ENCODE results near the gene PMM2.
"Not testable (repeated sequence)": the region's sequence is repeated elsewhere in the genome, so short reads cannot be mapped to it uniquely, and the experiment has no call there.

Gene PMM2

DNA sequence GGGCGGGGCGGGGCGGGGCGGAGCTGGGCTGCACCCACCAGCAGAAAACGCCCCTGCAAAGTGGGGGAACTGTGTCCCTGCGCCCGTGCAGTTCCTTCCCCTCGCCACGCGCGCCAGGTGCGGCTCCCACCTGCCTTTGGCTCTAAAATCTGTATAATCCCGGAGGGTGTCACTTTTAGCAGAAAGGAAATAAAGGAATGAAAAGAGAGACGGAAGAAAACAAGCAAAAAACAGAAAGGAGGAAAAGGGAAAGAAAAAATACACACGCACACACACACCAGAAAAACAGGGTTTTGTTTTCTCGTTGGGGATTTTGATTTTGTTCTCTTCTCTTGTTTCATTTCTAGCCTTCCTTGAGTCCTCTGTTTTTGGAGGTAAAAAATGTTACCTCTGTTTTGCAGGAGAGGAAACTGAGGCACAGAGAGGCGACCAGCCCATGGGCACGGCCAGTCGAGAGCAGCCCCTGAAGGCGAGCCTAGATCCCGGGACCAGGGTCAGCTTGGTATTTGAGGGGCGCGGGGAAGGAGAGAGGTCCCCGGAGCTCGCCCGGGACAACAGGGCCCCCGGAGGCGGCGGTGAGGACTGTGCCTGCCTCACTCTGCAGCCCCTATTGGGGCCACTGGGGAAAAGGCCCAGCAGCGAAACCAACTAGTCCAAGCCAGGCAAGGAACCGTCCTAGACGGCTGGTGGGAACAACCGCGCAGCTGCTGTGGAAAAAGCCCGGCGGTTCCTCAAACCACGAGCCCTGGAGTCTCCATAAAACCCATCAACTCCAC lies 71.8 kb downstream of the PMM2 start:
- no peak for DNase-seq (ENCODE audit: extremely low read depth, low read depth)
- TF ChIP-seq, protein P1, sequence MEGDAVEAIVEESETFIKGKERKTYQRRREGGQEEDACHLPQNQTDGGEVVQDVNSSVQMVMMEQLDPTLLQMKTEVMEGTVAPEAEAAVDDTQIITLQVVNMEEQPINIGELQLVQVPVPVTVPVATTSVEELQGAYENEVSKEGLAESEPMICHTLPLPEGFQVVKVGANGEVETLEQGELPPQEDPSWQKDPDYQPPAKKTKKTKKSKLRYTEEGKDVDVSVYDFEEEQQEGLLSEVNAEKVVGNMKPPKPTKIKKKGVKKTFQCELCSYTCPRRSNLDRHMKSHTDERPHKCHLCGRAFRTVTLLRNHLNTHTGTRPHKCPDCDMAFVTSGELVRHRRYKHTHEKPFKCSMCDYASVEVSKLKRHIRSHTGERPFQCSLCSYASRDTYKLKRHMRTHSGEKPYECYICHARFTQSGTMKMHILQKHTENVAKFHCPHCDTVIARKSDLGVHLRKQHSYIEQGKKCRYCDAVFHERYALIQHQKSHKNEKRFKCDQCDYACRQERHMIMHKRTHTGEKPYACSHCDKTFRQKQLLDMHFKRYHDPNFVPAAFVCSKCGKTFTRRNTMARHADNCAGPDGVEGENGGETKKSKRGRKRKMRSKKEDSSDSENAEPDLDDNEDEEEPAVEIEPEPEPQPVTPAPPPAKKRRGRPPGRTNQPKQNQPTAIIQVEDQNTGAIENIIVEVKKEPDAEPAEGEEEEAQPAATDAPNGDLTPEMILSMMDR (IDR thresholded peaks at IDR 0.05; ENCODE audit: low read depth, low read length): no peak

DNA sequence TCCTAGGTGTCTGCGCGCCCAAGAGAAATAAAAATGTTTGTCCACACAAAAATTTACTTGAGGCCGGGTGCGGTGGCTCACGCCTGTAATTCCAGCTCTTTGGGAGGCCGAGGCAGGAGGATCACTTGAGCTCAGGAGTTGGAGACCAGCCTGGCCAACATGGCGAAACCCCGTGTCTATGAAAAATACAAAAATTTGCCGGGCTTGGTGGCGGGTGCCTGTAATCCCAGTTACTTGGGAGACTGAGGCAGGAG lies 72.3 kb downstream of the PMM2 start:
- DNase-seq (ENCODE audit: extremely low read depth, low read depth): not testable (repeated sequence)

DNA sequence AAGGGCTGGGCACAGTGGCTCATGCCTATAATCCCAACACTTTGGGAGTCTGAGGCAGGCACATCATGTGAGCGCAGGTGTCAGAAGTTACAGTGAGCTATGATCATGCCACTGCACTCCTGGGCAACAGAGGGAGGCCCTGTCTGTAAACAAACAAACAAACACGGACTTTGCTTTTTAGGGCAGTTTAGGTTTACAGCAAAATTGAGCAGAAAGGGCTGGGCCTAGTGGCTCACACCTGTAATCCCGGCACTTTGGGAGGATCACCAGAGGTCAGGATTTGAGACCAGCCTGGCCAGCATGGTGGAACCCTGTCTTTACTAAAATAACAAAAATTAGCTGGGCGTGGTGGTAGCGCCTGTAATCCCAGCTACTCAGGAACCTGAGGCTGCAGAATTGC lies 74.4 kb downstream of the PMM2 start:
- DNase-seq (ENCODE audit: extremely low read depth, low read depth): no peak

DNA sequence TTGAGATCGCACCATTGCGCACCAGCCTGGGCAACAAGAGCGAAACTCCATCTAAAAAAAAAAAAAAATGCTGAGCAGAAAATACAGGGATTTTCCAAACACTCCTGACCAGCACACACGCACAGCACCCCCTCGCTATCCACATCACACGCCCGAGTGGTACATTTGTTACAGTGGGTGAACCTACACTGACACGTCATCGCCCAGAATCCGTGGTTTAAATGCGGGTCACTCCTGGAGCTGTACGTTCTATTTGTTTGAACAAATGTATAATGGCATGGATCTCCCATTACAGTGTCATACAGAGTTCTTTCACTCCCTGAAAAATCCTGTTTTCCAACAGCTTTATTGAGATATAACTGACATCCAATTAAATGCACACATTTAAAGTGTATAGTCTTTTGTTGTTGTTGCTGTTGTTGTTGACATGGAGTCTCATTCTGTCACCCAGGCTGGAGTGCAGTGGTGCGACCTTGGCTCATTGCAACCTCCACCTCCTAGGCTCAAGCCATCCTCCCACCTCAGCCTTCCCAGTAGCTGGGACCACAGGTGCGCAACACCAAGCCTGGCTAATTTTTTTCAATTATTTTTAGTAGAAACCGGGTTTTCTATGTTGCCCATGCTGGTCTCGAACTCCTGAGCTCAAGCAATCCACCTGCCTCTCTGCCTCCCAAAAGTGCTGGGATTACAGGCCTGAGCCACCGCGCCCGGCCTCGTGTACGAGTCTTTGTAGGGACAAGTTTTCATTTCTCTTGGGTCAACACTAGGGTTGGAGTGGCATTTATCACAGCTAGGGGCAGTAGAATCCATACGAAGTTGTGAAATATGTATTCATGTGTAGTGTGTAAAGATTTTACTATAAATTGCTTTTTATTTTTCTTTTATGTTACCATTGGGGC lies 75.6 kb downstream of the PMM2 start:
- TF ChIP-seq, protein P1 (IDR thresholded peaks at IDR 0.05; ENCODE audit: low read depth, low read length): no peak
- no peak for DNase-seq (ENCODE audit: extremely low read depth, low read depth)

More for the DNA sequence above, 74.4 kb downstream of the PMM2 start:
- TF ChIP-seq, protein P1 (IDR thresholded peaks at IDR 0.05; ENCODE audit: low read depth, low read length): no peak

DNA sequence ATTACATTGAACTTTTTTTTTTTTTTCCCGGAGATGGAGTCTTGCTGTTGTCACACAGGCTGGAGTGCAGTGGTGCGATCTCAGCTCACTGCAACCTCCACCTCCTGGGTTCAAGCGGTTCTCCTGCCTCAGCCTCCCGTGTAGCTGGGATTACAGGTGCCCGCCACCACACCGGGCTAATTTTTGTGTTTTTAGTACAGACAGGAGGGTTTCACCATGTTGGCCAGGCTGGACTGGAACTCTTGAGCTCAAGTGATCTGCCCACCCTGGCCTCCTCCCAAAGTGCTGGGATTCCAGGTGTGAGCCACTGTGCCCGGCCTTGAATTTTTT lies 76.2 kb downstream of the PMM2 start:
- DNase-seq (ENCODE audit: extremely low read depth, low read depth): not testable (repeated sequence)

DNA sequence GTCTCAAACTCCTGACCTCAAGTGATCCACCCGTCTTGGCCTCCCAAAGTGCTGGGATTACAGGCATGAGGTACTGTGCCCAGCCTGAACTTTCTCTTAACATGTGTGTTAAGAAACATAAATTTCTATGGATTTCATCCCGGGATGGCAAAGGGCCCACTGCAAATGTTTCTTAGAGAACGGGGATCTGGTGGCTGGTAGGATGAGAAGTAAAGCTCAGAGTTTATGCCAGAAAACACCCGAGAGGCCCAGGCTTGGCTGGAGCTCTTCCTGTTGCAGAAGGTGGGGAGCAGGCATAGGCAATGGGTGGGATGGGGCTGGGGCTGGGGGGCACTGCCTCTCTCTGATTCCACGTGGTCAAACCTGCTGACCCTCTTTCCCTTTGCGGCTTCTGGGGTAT lies 76.7 kb downstream of the PMM2 start:
- TF ChIP-seq, protein P1 (IDR thresholded peaks at IDR 0.05; ENCODE audit: low read depth, low read length): no peak
- no peak for DNase-seq (ENCODE audit: extremely low read depth, low read depth)

DNA sequence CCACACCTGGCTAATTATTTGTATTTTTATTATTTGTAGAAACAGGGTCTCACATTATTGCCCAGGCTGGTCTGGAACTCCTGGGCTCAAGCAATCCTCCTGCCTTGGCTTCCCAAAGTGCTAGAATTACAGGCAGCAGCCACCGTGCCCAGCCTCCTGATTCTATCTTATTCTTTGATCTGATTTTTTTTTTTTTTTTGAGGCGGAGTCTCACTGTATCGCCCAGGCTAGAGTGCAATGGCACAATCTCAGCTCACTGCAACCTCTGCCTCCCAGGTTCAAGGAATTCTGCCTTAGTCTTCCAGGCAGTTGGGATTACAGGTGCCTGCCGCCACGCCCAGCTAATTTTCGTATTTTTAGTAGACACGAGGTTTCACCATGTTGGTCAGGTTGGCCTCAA lies 77.7 kb downstream of the PMM2 start:
- not testable (repeated sequence) for DNase-seq (ENCODE audit: extremely low read depth, low read depth)

DNA sequence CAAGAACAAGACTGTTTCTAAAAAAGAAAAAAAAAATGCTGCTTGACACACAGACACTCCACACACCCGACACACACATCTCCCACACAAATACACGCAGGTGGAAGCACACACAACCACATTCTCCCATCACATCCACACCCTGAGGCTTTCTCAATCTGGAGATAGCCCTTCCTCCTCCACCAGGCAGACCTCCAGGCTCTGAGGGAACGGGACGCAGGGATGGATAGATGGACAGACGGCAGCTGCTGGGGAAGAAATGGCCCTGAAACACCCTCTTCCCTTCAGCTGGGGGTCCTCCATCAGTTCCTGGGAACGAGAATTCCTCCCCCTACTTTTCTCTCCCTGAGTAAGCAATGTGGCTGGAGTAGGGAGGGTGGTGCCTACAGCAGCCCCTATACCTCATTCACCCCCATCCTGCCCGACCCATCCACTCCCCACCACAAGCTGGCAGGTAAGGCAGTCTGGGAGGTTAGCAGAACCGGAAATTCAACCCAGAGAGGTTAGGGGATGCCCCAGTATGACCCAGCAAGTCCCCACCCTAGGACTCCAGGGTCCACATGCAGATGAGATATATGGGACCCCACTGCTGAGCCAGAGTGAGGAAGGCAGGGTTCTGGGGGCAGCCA lies 80.4 kb downstream of the PMM2 start:
- TF ChIP-seq, protein P1 (IDR thresholded peaks at IDR 0.05; ENCODE audit: low read depth, low read length): no peak
- no peak for DNase-seq (ENCODE audit: extremely low read depth, low read depth)
